Measurements from ENCODE around the gene PRKCA. TPM values are rescaled to one million over a fixed set of nuclear protein-coding genes. Genes with fewer than 3 reads are reported as not detected.

The PRKCA gene
- total and polyA plus RNA-seq, 10 of the 15 experiments (the other 5 are each of a cell fraction or from before 2014, with no cell fraction given), result 0.11 to 14.6 (median 0.72) TPM

DNA sequence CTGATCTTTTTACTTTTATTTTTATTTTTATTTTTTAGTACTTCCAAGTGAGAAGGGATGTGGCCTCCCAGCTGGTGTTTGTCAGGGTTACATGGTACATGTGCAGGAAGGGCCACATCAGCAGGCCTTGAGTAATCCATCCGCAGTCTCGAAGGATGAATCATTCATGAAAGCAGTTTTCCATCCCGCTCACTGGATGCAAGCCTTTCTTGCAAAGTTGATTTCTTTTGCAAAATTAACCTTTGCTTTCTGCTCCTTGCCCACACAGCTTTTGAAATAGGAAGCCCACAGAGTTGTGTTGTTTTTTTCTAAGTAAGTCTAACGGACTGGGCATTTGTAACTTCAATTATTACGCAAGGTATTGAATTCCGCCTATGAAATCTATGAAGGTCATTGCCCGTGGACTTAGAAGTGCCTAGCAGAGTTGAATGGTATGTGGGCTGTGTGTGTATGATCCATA lies 157.4 kb downstream of the PRKCA start (continued):
- TF ChIP-seq, protein P1, sequence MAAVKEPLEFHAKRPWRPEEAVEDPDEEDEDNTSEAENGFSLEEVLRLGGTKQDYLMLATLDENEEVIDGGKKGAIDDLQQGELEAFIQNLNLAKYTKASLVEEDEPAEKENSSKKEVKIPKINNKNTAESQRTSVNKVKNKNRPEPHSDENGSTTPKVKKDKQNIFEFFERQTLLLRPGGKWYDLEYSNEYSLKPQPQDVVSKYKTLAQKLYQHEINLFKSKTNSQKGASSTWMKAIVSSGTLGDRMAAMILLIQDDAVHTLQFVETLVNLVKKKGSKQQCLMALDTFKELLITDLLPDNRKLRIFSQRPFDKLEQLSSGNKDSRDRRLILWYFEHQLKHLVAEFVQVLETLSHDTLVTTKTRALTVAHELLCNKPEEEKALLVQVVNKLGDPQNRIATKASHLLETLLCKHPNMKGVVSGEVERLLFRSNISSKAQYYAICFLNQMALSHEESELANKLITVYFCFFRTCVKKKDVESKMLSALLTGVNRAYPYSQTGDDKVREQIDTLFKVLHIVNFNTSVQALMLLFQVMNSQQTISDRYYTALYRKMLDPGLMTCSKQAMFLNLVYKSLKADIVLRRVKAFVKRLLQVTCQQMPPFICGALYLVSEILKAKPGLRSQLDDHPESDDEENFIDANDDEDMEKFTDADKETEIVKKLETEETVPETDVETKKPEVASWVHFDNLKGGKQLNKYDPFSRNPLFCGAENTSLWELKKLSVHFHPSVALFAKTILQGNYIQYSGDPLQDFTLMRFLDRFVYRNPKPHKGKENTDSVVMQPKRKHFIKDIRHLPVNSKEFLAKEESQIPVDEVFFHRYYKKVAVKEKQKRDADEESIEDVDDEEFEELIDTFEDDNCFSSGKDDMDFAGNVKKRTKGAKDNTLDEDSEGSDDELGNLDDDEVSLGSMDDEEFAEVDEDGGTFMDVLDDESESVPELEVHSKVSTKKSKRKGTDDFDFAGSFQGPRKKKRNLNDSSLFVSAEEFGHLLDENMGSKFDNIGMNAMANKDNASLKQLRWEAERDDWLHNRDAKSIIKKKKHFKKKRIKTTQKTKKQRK (IDR thresholded peaks at IDR 0.05; ENCODE audit: low read depth, low read length), result no peak
- no peak for TF ChIP-seq KAT2A (conservative IDR thresholded peaks at IDR 0.05; ENCODE audit: control insufficient read depth, low read depth, low read length)
- no peak for TF ChIP-seq RELA (IDR thresholded peaks at IDR 0.05; ENCODE audit: borderline replicate concordance, partially characterized antibody)
- no peak for TF ChIP-seq NFIC (IDR thresholded peaks at IDR 0.05; ENCODE audit: low read depth, low read length)

DNA sequence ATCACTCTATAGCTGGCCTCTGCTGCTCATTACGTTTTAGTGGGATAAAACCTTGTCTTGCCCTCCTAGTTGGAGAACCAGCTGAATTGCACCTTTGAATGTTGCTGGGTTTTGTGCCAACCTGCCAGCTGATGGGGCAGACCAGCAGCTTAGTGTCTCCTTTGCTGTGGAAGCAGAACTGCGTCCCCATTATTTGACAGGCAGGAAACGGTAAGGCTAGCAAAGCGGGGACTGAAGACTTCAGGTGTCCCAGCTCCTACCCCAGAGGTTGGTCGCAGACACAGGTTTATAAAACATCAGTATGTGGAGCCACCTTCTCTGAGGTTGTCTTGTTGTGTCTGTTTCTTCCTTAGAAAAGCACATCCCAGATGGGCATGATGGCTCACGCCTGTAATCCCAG lies 158.1 kb downstream of the PRKCA start:
- Histone ChIP-seq H3K4me3 (no peak overlapping the region), H2AFZ (ENCODE audit: control insufficient read depth, low read depth, low read length) (no peak overlapping the region), H3K79me2 (ENCODE audit: control insufficient read depth, insufficient read depth, low read length) (no peaks in the 10 kb centered on the region), H3K4me1 (ENCODE audit: control insufficient read depth, insufficient read depth, low read length) (no peaks in the 10 kb centered on the region), H3K27me3 (replicated peaks in 1 of 2; ENCODE audit: control insufficient read depth in 2 of 2, insufficient read depth in 2 of 2, low read length in 1 of 2) (no peaks in the 10 kb centered on the region), H3K4me2 (ENCODE audit: control insufficient read depth, insufficient read depth) (no peak overlapping the region), H3K27ac (ENCODE audit: control insufficient read depth, insufficient read depth) (no peak overlapping the region), H3K9me3 (replicated peaks; ENCODE audit: control insufficient read depth, insufficient read depth, low read length) (no peaks in the 10 kb centered on the region; the same call in 2 of the 3 replicates), H4K20me1 (ENCODE audit: control insufficient read depth, insufficient read depth) (no peaks in the 10 kb centered on the region), H3K9ac (ENCODE audit: control insufficient read depth, insufficient read depth, low read length) (no peak overlapping the region), H3K36me3 (ENCODE audit: control insufficient read depth in 2 of 2, insufficient read depth in 2 of 2, low read length in 1 of 2) (no peaks in the 10 kb centered on the region)
- ChIA-PET SMC1A (ENCODE audit: uncharacterized antibody, unreplicated experiment) (no interaction called here), RAD21 (ENCODE audit: unreplicated experiment) (no interaction called here), POLR2A (interaction anchor here (1.0 kb wide), 1 partner anchor 147 kb away, joined by 3 read pairs; no protein-coding TSS in a partner anchor), CTCF (no interaction called here)
- FAIRE-seq, result no peak
- no peak for DNase-seq (ENCODE audit: low read depth, low spot score)
- intact Hi-C loops (cut with micrococcal nuclease; ENCODE audit: unreplicated experiment), result no loop called here
- ATAC-seq, result no peak
- WGBS (ENCODE audit: insufficient coverage, insufficient replicate concordance, low lambda C conversion rate, missing lambda C conversion rate), result 34% methylated on average over 6 of the region's 6 CpGs
- in situ Hi-C loops (cut with MboI), result no loop called here
- BruUV-seq (replicated peaks), result no TSS peak
- TF ChIP-seq NR2C2 (IDR thresholded peaks at IDR 0.05; ENCODE audit: borderline replicate concordance, control insufficient read depth, insufficient read length, low read depth) (no peak), CEBPB (IDR thresholded peaks at IDR 0.05; ENCODE audit: borderline replicate concordance in 1 of 2, low read depth in 2 of 2, low read length in 2 of 2) (no peak), ZNF622 (IDR thresholded peaks at IDR 0.05) (no peak), MYB (IDR thresholded peaks at IDR 0.05; ENCODE audit: borderline replicate concordance, low read depth, low read length) (no peak), IRF4 (IDR thresholded peaks at IDR 0.05; ENCODE audit: low read depth, low read length) (no peak), SP1 (IDR thresholded peaks at IDR 0.05; ENCODE audit: low read depth, low read length) (no peak), HDAC2 (IDR thresholded peaks at IDR 0.05) (no peak), NRF1 (conservative IDR thresholded peaks at IDR 0.05; ENCODE audit: low read depth, low read length) (no peak), ZSCAN29 (IDR thresholded peaks at IDR 0.05) (no peak)
- TF ChIP-seq, protein P2, sequence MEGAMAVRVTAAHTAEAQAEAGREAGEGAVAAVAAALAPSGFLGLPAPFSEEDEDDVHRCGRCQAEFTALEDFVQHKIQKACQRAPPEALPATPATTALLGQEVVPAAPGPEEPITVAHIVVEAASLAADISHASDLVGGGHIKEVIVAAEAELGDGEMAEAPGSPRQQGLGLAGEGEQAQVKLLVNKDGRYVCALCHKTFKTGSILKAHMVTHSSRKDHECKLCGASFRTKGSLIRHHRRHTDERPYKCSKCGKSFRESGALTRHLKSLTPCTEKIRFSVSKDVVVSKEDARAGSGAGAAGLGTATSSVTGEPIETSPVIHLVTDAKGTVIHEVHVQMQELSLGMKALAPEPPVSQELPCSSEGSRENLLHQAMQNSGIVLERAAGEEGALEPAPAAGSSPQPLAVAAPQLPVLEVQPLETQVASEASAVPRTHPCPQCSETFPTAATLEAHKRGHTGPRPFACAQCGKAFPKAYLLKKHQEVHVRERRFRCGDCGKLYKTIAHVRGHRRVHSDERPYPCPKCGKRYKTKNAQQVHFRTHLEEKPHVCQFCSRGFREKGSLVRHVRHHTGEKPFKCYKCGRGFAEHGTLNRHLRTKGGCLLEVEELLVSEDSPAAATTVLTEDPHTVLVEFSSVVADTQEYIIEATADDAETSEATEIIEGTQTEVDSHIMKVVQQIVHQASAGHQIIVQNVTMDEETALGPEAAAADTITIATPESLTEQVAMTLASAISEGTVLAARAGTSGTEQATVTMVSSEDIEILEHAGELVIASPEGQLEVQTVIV (IDR thresholded peaks at IDR 0.05; ENCODE audit: borderline replicate concordance, partially characterized antibody), result no peak
- TF ChIP-seq, protein P3, sequence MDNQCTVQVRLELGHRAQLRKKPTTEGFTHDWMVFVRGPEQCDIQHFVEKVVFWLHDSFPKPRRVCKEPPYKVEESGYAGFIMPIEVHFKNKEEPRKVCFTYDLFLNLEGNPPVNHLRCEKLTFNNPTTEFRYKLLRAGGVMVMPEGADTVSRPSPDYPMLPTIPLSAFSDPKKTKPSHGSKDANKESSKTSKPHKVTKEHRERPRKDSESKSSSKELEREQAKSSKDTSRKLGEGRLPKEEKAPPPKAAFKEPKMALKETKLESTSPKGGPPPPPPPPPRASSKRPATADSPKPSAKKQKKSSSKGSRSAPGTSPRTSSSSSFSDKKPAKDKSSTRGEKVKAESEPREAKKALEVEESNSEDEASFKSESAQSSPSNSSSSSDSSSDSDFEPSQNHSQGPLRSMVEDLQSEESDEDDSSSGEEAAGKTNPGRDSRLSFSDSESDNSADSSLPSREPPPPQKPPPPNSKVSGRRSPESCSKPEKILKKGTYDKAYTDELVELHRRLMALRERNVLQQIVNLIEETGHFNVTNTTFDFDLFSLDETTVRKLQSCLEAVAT (IDR thresholded peaks at IDR 0.05), result no peak
- TF ChIP-seq, protein P4, sequence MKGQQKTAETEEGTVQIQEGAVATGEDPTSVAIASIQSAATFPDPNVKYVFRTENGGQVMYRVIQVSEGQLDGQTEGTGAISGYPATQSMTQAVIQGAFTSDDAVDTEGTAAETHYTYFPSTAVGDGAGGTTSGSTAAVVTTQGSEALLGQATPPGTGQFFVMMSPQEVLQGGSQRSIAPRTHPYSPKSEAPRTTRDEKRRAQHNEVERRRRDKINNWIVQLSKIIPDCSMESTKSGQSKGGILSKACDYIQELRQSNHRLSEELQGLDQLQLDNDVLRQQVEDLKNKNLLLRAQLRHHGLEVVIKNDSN (IDR thresholded peaks at IDR 0.05; ENCODE audit: borderline replicate concordance, extremely low read length, insufficient read depth, low read depth, low read length), result no peak

Measured in GM12878 (cell line).